MM.1S (cell line): ENCODE results near the gene ZNF648.

Experiments
- DNase-seq: peaks from one replicate; pipeline ENCODE4 v3.0.0-alpha.2; 2015
- H2AFZ ChIP-seq: fragments of 300-600 bp; sonication (generic); 2 replicates; pipeline ENCODE4 v1.6.0; 2016; ENCODE audit warnings: antibody characterized with exemption, low read length
- H3F3A ChIP-seq: fragments of 300-600 bp; sonication (generic); 2 replicates; pipeline ENCODE4 v1.6.1; 2016; ENCODE audit warnings: mild to moderate bottlenecking, antibody characterized with exemption, low read length, moderate library complexity, mixed read lengths; ENCODE audit not compliant: insufficient read depth
- H3K27ac ChIP-seq: fragments of 300-600 bp; sonication (generic); 2 replicates; pipeline ENCODE4 v1.5.1; 2016; ENCODE audit warnings: mild to moderate bottlenecking, low read length
- H3K27me3 ChIP-seq: fragments of 300-600 bp; sonication (generic); replicated peaks from 2 replicates; pipeline ENCODE4 v1.6.0; 2016; ENCODE audit warnings: low read length; ENCODE audit not compliant: insufficient read depth
- H3K36me3 ChIP-seq: fragments of 300-600 bp; sonication (generic); replicated peaks from 2 replicates; pipeline ENCODE4 v1.6.1; 2016; ENCODE audit warnings: mild to moderate bottlenecking, low read length, mixed read lengths; ENCODE audit not compliant: insufficient read depth
- H3K4me1 ChIP-seq: fragments of 300-600 bp; sonication (generic); 2 replicates; pipeline ENCODE4 v1.6.1; 2016; ENCODE audit warnings: low read length, mixed read lengths
- H3K4me2 ChIP-seq: fragments of 300-600 bp; sonication (generic); 2 replicates; pipeline ENCODE4 v1.6.0; 2016; ENCODE audit warnings: low read depth, low read length
- H3K4me3 ChIP-seq: fragments of 300-600 bp; sonication (generic); 2 replicates; pipeline ENCODE4 v1.5.1; 2016; ENCODE audit warnings: low read length, mixed read lengths
- H3K79me2 ChIP-seq: fragments of 300-600 bp; sonication (generic); 2 replicates; pipeline ENCODE4 v1.6.1; 2016; ENCODE audit warnings: mixed run types, low read length, mixed read lengths
- H3K9ac ChIP-seq: fragments of 300-600 bp; sonication (generic); 2 replicates; pipeline ENCODE4 v1.6.1; 2016; ENCODE audit warnings: low read length, mixed read lengths
- H3K9me2 ChIP-seq: fragments of 300-600 bp; sonication (generic); replicated peaks from 2 replicates; pipeline ENCODE4 v1.6.1; 2016; ENCODE audit warnings: mild to moderate bottlenecking, low read length, mixed read lengths; ENCODE audit not compliant: insufficient read depth
- H3K9me3 ChIP-seq: fragments of 300-600 bp; sonication (generic); replicated peaks from 2 replicates; pipeline ENCODE4 v1.6.1; 2016; ENCODE audit warnings: mild to moderate bottlenecking, low read length, mixed read lengths; ENCODE audit not compliant: insufficient read depth
- H4K20me1 ChIP-seq: fragments of 300-600 bp; sonication (generic); 2 replicates; pipeline ENCODE4 v1.6.1; 2016; ENCODE audit warnings: mild to moderate bottlenecking, low read length, moderate library complexity, mixed read lengths; ENCODE audit not compliant: insufficient read depth
- CTCF ChIP-seq: fragments of 300-600 bp; sonication (generic); IDR thresholded peaks from 2 replicates; pipeline ENCODE4 v1.5.1; 2016; ENCODE audit warnings: antibody characterized with exemption, low read length, mixed read lengths
- EZH2 ChIP-seq: fragments of 300-600 bp; sonication (generic); optimal IDR thresholded peaks from 2 replicates; pipeline ENCODE3; 2017; ENCODE audit warnings: low read depth, mild to moderate bottlenecking, antibody characterized with exemption, low read length, mixed read lengths
- EZH2phosphoT487 ChIP-seq: fragments of 300-600 bp; sonication (generic); IDR thresholded peaks from 2 replicates; pipeline ENCODE4 v1.6.1; 2018; ENCODE audit warnings: antibody characterized with exemption, low read length

The ZNF648 gene

DNA sequence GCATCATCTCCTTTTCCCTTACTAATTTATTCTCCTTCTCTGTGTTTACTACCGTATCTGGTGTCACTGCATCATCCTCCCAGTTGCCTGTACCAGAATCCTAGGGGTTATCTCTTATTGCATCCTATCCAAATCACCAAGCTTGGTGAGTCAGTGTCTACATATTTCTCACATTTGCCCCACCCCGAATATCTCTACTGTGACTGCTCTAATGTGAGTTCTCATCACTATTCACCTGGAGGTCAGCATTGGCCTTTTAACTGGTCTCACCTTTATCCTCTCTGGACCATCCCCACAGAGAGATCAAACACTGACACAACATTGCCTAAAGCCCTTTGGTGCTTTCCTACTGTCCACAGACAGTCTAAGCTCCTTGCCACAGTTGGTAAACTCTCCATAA, 45.7 kb upstream of the ZNF648 start:
- Histone ChIP-seq H3K4me2 (no peak overlapping the region), H3K27ac (no peak overlapping the region), H3K9me3 (no peaks in the 10 kb centered on the region), H4K20me1 (no peaks in the 10 kb centered on the region), H3K79me2 (no peaks in the 10 kb centered on the region), H3K9me2 (no peaks in the 10 kb centered on the region), H3K36me3 (no peaks in the 10 kb centered on the region), H3F3A (no peaks in the 10 kb centered on the region), H3K27me3 (no peaks in the 10 kb centered on the region), H2AFZ (no peak overlapping the region), H3K4me3 (no peak overlapping the region), H3K9ac (no peak overlapping the region), H3K4me1 (no peaks in the 10 kb centered on the region)
- no peak for DNase-seq
- TF ChIP-seq EZH2phosphoT487, result no peak
- no peak for TF ChIP-seq EZH2
- TF ChIP-seq CTCF, result no peak

GRCh38 chr1:182102043-182102416, 40.5 kb upstream of the ZNF648 start:
- H3K4me3 ChIP-seq, result no peak overlapping the region
- DNase-seq, result no peak
- no peaks in the 10 kb centered on the region for H3K27me3 ChIP-seq
- H3F3A ChIP-seq, result no peaks in the 10 kb centered on the region
- H3K9me2 ChIP-seq, result no peaks in the 10 kb centered on the region
- H3K36me3 ChIP-seq, result no peaks in the 10 kb centered on the region
- TF ChIP-seq EZH2phosphoT487, result no peak
- TF ChIP-seq EZH2, result no peak
- TF ChIP-seq CTCF, result no peak
- H3K4me2 ChIP-seq, result no peak overlapping the region
- H3K9me3 ChIP-seq, result no peaks in the 10 kb centered on the region
- no peaks in the 10 kb centered on the region for H3K4me1 ChIP-seq
- no peak overlapping the region for H3K9ac ChIP-seq
- H4K20me1 ChIP-seq, result no peaks in the 10 kb centered on the region
- H2AFZ ChIP-seq, result no peak overlapping the region
- no peaks in the 10 kb centered on the region for H3K79me2 ChIP-seq
- H3K27ac ChIP-seq, result no peak overlapping the region

DNA sequence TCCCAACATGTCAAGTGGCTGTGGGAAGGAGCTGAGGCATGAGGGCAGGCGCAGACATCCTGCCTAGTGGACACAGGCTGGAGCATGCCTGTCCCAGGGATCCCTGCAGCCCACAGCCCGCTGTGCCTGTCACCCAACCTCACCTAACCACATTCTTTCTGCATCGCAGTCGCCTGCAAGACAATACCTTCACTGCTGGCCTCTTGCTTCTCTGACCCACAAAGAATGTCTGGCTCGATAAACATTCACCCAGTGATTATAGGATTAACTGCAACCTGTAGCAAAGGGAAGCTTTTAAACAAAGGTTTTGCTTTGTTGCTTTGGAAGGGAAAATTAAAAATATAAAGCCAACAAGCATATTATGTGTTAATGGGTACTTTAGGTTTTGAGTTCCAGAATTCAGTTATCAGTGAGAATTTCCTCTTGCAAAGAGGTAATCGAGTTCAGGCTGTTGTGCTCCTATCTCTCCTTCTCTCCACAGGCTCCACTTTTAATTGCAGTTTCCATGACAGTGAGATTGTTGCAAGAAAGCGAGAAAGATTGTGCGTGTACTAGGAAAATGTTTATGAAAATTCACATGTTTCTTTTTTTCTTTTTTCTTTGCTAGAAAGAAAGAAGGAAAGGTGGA, 40.0 kb upstream of the ZNF648 start:
- Histone ChIP-seq H3K4me2 (no peak overlapping the region), H3F3A (no peaks in the 10 kb centered on the region), H2AFZ (no peak overlapping the region), H3K79me2 (no peaks in the 10 kb centered on the region), H3K9ac (no peak overlapping the region), H3K27me3 (no peaks in the 10 kb centered on the region), H3K36me3 (no peaks in the 10 kb centered on the region), H3K4me3 (no peak overlapping the region), H3K9me2 (no peaks in the 10 kb centered on the region), H3K9me3 (no peaks in the 10 kb centered on the region), H3K27ac (no peak overlapping the region), H3K4me1 (no peaks in the 10 kb centered on the region), H4K20me1 (no peaks in the 10 kb centered on the region)
- DNase-seq, result no peak
- TF ChIP-seq EZH2 (no peak), CTCF (no peak), EZH2phosphoT487 (no peak)
